GM23338 (cell line): ENCODE results near the gene AP2A1. TPM values are rescaled to one million over a fixed set of nuclear protein-coding genes. Genes with fewer than 3 reads are reported as not detected.

Source experiments
- ATAC-seq: fragments of 200-7000 bp; cut with Tn5 transposase; 3 replicates; pipeline ENCODE4 v1.9.1; 2020
- DNase-seq: peaks from one replicate; pipeline ENCODE4 v3.0.0-alpha.2; 2015; ENCODE audit warnings: low spot score
- H2AFZ ChIP-seq: fragments of 200-600 bp; sonication (generic); 2 replicates; pipeline ENCODE4 v1.8.0; 2016; ENCODE audit warnings: antibody characterized with exemption, mild to moderate bottlenecking, moderate library complexity
- H3F3A ChIP-seq: fragments of 200-600 bp; sonication (generic); replicated peaks from 2 replicates; pipeline ENCODE4 v1.8.0; 2017; ENCODE audit warnings: antibody characterized with exemption, mixed run types, low read depth
- H3K27ac ChIP-seq: fragments of 200-600 bp; sonication (generic); 2 replicates; pipeline ENCODE4 v1.6.1; 2016; ENCODE audit warnings: low read depth
- H3K27me3 ChIP-seq: fragments of 200-600 bp; sonication (generic); 2 replicates; pipeline ENCODE4 v1.8.0; 2016; ENCODE audit warnings: mild to moderate bottlenecking, mixed run types, moderate library complexity; ENCODE audit not compliant: insufficient read depth
- H3K36me3 ChIP-seq: fragments of 200-600 bp; sonication (generic); 2 replicates; pipeline ENCODE4 v1.8.0; 2016; ENCODE audit warnings: mild to moderate bottlenecking; ENCODE audit not compliant: insufficient read depth
- H3K4me1 ChIP-seq: fragments of 200-600 bp; sonication (generic); 2 replicates; pipeline ENCODE4 v1.8.0; 2016; ENCODE audit warnings: mild to moderate bottlenecking, moderate library complexity; ENCODE audit not compliant: insufficient read depth
- H3K4me2 ChIP-seq: fragments of 200-600 bp; sonication (generic); 2 replicates; pipeline ENCODE4 v1.7.1; 2017; ENCODE audit warnings: mixed run types
- H3K4me3 ChIP-seq: fragments of 200-600 bp; sonication (generic); 2 replicates; pipeline ENCODE4 v1.6.1; 2016; ENCODE audit warnings: mixed run types
- H3K79me2 ChIP-seq: fragments of 200-600 bp; sonication (generic); replicated peaks from 2 replicates; pipeline ENCODE4 v1.8.0; 2017; ENCODE audit warnings: mild to moderate bottlenecking; ENCODE audit not compliant: insufficient read depth
- H3K9me2 ChIP-seq: fragments of 200-600 bp; sonication (generic); 2 replicates; pipeline ENCODE4 v1.8.0; 2017; ENCODE audit not compliant: insufficient read depth
- H4K20me1 ChIP-seq: fragments of 200-600 bp; sonication (generic); replicated peaks from 2 replicates; pipeline ENCODE4 v1.8.0; 2017; ENCODE audit warnings: mild to moderate bottlenecking; ENCODE audit not compliant: insufficient read depth
- H3K27ac Mint-ChIP-seq: 2 replicates; pipeline ENCODE4 v1.8.0; 2020; ENCODE audit warnings: inconsistent platforms, mild to moderate bottlenecking, moderate library complexity, mixed read lengths
- H3K27me3 Mint-ChIP-seq: 3 replicates; pipeline ENCODE4 v1.8.0; 2022; ENCODE audit warnings: low read depth, mild to moderate bottlenecking, moderate library complexity, mixed read lengths, inconsistent platforms; ENCODE audit not compliant: insufficient read depth, poor library complexity
- H3K36me3 Mint-ChIP-seq: 3 replicates; pipeline ENCODE4 v1.8.0; 2021; ENCODE audit warnings: low read depth, mild to moderate bottlenecking, inconsistent platforms, moderate library complexity, mixed read lengths
- H3K4me1 Mint-ChIP-seq: 3 replicates; pipeline ENCODE4 v1.8.0; 2020; ENCODE audit warnings: mild to moderate bottlenecking, inconsistent platforms, mixed read lengths
- H3K4me3 Mint-ChIP-seq: 3 replicates; pipeline ENCODE4 v1.8.0; 2021; ENCODE audit warnings: moderate library complexity, mild to moderate bottlenecking, inconsistent platforms, mixed read lengths
- H3K9me3 Mint-ChIP-seq: 3 replicates; pipeline ENCODE4 v1.8.0; 2020; ENCODE audit warnings: moderate library complexity, mild to moderate bottlenecking, inconsistent platforms, mixed read lengths
- CREB1 ChIP-seq: fragments of 250-450 bp; sonication (Bioruptor Pico); IDR thresholded peaks from 2 replicates; pipeline ENCODE4 v1.5.0; 2020; ENCODE audit warnings: low read depth, mild to moderate bottlenecking, moderate library complexity
- ETS1 ChIP-seq: IDR thresholded peaks from 2 replicates; pipeline ENCODE4 v1.6.1; 2016; ENCODE audit warnings: antibody characterized with exemption
- EZH2 ChIP-seq: fragments of 200-600 bp; sonication (generic); IDR thresholded peaks from one replicate; pipeline ENCODE4 v1.8.0; 2017; ENCODE audit warnings: antibody characterized with exemption, mild to moderate bottlenecking, low read depth; ENCODE audit not compliant: unreplicated experiment
- JUNB ChIP-seq: IDR thresholded peaks from one replicate; pipeline ENCODE4 v1.6.1; 2016; ENCODE audit warnings: antibody characterized with exemption; ENCODE audit not compliant: unreplicated experiment
- POLR2AphosphoS5 ChIP-seq: IDR thresholded peaks from 2 replicates; pipeline ENCODE4 v1.6.1; 2016; ENCODE audit warnings: antibody characterized with exemption, low read depth
- ZNF331 ChIP-seq: fragments of 250-450 bp; sonication (Bioruptor Pico); IDR thresholded peaks from 2 replicates; pipeline ENCODE4 v1.5.0; 2020; ENCODE audit warnings: low read depth, mild to moderate bottlenecking, moderate library complexity
- polyA plus RNA-seq: library from polyadenylated mRNA; unstranded; fragments of >200 nt; fragmentation: Nextera tagmentation; extraction: Ambion mirVana; gene quantifications from 2 replicates; pipeline ENCODE4 v1.2.1, GENCODE V29; 2016
- total RNA-seq: library from RNA; depleted of rRNA; stranded (reverse); fragments of >200 nt; shearing (Covaris generic); gene quantifications from 2 replicates; pipeline ENCODE4 v1.2.3, GENCODE V29; 2014
- TF ChIP-seq, protein P1 (sequence below), 2 experiments: fragments of 200-600 bp in 1 of 2; sonication (generic) in 1 of 2; conservative IDR thresholded peaks; 2 replicates each; pipeline versions ENCODE4 v1.5.1 to v1.6.1; 2016 to 2017; ENCODE audit warnings: antibody characterized with exemption in 2 of 2, low read depth in 2 of 2, mild to moderate bottlenecking in 2 of 2, moderate library complexity in 1 of 2
- TF ChIP-seq, protein P2 (sequence below): fragments of 250-450 bp; sonication (Bioruptor Pico); IDR thresholded peaks from 2 replicates; pipeline ENCODE4 v1.5.0; 2020; ENCODE audit warnings: mild to moderate bottlenecking, moderate library complexity

The AP2A1 gene
- total and polyA plus RNA-seq, 2 experiments from 2014 or later = 34.1 to 129 TPM

DNA sequence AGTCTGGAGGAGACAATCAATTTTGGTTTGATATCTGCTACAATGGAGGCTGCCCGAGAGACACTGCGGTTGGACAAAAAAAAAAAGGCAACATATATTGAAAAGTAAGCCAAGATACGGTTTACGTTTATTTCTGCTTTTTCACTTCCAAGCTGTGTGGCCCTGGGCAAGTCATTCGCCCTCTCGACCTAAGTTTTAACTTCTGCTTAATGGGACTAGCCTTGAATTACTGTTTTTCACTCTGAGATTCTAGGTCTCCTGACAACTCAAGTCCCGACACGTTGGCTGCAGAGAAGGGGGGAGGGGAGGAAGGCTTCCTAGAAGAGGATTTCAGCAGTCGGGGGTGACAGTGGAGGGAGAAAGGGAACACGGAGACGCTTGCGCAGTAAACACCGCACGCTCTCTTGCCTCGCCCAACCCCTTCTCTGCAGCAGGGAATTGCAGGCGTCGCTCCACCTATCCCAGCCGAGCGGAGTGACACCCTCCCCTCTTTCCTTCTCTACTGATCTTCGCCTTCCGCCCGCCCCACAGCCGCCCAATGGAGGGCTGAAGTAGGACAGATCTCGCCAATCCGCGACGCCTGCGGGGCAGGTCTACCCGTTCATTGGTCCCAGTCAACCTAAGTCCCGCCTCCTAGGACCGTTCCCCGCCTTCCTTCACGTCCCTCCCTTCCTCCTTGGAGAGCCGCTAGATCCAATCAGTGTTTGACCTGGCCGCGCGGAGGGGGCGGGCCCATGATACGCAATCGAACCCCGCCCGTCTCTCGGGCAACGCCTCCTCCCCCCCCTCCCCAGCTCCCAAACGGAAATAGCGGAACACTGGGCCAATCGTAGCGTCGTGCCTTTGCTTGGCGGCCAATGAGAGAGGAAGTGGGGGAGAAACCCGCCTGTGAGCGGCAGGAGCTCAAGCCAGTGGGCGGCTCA lies 533 bp upstream of the AP2A1 start:
- peak overlapping the region; percentile 94 for H3K4me3 Mint-ChIP-seq
- ATAC-seq = peak; percentile 87
- peak; percentile 100 for DNase-seq
- peaks cover 28% of the 10 kb centered on the region for H3K4me1 Mint-ChIP-seq
- no peaks in the 10 kb centered on the region for H3K36me3 ChIP-seq
- peak overlapping the region; percentile 71 for H3K4me2 ChIP-seq
- H3K27ac ChIP-seq = peak overlapping the region; percentile 100
- H3K4me1 ChIP-seq = no peaks in the 10 kb centered on the region
- H3K36me3 Mint-ChIP-seq = no peaks in the 10 kb centered on the region; the same call in 2 of the 3 replicates
- H3K4me3 ChIP-seq = peak overlapping the region; percentile 53
- H3K79me2 ChIP-seq = peaks cover 41% of the 10 kb centered on the region
- no peaks in the 10 kb centered on the region for H3K9me2 ChIP-seq
- peaks cover 3% of the 10 kb centered on the region; the same call in 1 of the 3 replicates for H3K9me3 Mint-ChIP-seq
- no peak overlapping the region for H2AFZ ChIP-seq
- H3K27ac Mint-ChIP-seq = peak overlapping the region; percentile 99
- H4K20me1 ChIP-seq = no peaks in the 10 kb centered on the region; the same call in 1 of the 2 replicates
- H3K27me3 Mint-ChIP-seq = peaks cover 15% of the 10 kb centered on the region
- H3F3A ChIP-seq = peaks cover 6% of the 10 kb centered on the region; the same call in 1 of the 2 replicates
- peak; percentile 84 for TF ChIP-seq CREB1 (CRISPR knock-in tag)
- peak; percentile 69 for TF ChIP-seq POLR2AphosphoS5
- no peak for TF ChIP-seq EZH2
- no peaks in the 10 kb centered on the region for H3K27me3 ChIP-seq

GRCh38 chr19:49767381-49767780 lies 580 bp downstream of the AP2A1 start:
- TF ChIP-seq, protein P1, sequence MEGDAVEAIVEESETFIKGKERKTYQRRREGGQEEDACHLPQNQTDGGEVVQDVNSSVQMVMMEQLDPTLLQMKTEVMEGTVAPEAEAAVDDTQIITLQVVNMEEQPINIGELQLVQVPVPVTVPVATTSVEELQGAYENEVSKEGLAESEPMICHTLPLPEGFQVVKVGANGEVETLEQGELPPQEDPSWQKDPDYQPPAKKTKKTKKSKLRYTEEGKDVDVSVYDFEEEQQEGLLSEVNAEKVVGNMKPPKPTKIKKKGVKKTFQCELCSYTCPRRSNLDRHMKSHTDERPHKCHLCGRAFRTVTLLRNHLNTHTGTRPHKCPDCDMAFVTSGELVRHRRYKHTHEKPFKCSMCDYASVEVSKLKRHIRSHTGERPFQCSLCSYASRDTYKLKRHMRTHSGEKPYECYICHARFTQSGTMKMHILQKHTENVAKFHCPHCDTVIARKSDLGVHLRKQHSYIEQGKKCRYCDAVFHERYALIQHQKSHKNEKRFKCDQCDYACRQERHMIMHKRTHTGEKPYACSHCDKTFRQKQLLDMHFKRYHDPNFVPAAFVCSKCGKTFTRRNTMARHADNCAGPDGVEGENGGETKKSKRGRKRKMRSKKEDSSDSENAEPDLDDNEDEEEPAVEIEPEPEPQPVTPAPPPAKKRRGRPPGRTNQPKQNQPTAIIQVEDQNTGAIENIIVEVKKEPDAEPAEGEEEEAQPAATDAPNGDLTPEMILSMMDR (conservative IDR thresholded peaks at IDR 0.05; ENCODE audit: low read depth in 2 of 2) = no peak
- TF ChIP-seq JUNB = no peak
- TF ChIP-seq POLR2AphosphoS5 = no peak
- TF ChIP-seq, protein P2, sequence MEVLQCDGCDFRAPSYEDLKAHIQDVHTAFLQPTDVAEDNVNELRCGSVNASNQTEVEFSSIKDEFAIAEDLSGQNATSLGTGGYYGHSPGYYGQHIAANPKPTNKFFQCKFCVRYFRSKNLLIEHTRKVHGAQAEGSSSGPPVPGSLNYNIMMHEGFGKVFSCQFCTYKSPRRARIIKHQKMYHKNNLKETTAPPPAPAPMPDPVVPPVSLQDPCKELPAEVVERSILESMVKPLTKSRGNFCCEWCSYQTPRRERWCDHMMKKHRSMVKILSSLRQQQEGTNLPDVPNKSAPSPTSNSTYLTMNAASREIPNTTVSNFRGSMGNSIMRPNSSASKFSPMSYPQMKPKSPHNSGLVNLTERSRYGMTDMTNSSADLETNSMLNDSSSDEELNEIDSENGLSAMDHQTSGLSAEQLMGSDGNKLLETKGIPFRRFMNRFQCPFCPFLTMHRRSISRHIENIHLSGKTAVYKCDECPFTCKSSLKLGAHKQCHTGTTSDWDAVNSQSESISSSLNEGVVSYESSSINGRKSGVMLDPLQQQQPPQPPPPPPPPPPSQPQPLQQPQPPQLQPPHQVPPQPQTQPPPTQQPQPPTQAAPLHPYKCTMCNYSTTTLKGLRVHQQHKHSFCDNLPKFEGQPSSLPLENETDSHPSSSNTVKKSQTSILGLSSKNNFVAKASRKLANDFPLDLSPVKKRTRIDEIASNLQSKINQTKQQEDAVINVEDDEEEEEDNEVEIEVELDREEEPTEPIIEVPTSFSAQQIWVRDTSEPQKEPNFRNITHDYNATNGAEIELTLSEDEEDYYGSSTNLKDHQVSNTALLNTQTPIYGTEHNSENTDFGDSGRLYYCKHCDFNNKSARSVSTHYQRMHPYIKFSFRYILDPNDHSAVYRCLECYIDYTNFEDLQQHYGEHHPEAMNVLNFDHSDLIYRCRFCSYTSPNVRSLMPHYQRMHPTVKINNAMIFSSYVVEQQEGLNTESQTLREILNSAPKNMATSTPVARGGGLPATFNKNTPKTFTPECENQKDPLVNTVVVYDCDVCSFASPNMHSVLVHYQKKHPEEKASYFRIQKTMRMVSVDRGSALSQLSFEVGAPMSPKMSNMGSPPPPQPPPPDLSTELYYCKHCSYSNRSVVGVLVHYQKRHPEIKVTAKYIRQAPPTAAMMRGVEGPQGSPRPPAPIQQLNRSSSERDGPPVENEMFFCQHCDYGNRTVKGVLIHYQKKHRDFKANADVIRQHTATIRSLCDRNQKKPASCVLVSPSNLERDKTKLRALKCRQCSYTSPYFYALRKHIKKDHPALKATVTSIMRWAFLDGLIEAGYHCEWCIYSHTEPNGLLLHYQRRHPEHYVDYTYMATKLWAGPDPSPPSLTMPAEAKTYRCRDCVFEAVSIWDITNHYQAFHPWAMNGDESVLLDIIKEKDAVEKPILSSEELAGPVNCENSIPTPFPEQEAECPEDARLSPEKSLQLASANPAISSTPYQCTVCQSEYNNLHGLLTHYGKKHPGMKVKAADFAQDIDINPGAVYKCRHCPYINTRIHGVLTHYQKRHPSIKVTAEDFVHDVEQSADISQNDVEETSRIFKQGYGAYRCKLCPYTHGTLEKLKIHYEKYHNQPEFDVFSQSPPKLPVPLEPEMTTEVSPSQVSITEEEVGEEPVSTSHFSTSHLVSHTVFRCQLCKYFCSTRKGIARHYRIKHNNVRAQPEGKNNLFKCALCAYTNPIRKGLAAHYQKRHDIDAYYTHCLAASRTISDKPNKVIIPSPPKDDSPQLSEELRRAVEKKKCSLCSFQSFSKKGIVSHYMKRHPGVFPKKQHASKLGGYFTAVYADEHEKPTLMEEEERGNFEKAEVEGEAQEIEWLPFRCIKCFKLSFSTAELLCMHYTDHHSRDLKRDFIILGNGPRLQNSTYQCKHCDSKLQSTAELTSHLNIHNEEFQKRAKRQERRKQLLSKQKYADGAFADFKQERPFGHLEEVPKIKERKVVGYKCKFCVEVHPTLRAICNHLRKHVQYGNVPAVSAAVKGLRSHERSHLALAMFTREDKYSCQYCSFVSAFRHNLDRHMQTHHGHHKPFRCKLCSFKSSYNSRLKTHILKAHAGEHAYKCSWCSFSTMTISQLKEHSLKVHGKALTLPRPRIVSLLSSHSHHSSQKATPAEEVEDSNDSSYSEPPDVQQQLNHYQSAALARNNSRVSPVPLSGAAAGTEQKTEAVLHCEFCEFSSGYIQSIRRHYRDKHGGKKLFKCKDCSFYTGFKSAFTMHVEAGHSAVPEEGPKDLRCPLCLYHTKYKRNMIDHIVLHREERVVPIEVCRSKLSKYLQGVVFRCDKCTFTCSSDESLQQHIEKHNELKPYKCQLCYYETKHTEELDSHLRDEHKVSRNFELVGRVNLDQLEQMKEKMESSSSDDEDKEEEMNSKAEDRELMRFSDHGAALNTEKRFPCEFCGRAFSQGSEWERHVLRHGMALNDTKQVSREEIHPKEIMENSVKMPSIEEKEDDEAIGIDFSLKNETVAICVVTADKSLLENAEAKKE (CRISPR knock-in tag) = no peak
- no peak for TF ChIP-seq ZNF331 (CRISPR knock-in tag)
- no peak for TF ChIP-seq ETS1
- TF ChIP-seq EZH2 = no peak
- Histone ChIP-seq H3K4me3 (peak overlapping the region; percentile 95), H3K4me1 (no peaks in the 10 kb centered on the region), H3K79me2 (peaks cover 41% of the 10 kb centered on the region), H3F3A (peaks cover 6% of the 10 kb centered on the region; the same call in 1 of the 2 replicates), H3K27me3 (no peaks in the 10 kb centered on the region), H3K36me3 (no peaks in the 10 kb centered on the region), H2AFZ (peak overlapping the region; percentile 74; the same call in 1 of the 2 replicates), H3K9me2 (no peaks in the 10 kb centered on the region), H3K4me2 (peak overlapping the region; percentile 96), H4K20me1 (no peaks in the 10 kb centered on the region; the same call in 1 of the 2 replicates), H3K27ac (peak overlapping the region; percentile 74; the same call in 1 of the 2 replicates)
- Mint-ChIP-seq H3K4me1 (peaks cover 26% of the 10 kb centered on the region), H3K27ac (peak overlapping the region; percentile 61), H3K27me3 (peaks cover 17% of the 10 kb centered on the region), H3K9me3 (peaks cover 3% of the 10 kb centered on the region; the same call in 1 of the 3 replicates), H3K36me3 (peaks cover 3% of the 10 kb centered on the region; the same call in 2 of the 3 replicates), H3K4me3 (peak overlapping the region; percentile 94)
- DNase-seq (peak; percentile 46), ATAC-seq (no peak)
